NCI-H2029 treated with DMSO at 0.1 percent for 48 hours (cell line): Measurements from ENCODE around the gene MPPED2.

Experiments
- DNase-seq: peaks from one replicate; lab custom pipeline; 2025; lab: John Stamatoyannopoulos, UW

MPPED2 gene

DNA sequence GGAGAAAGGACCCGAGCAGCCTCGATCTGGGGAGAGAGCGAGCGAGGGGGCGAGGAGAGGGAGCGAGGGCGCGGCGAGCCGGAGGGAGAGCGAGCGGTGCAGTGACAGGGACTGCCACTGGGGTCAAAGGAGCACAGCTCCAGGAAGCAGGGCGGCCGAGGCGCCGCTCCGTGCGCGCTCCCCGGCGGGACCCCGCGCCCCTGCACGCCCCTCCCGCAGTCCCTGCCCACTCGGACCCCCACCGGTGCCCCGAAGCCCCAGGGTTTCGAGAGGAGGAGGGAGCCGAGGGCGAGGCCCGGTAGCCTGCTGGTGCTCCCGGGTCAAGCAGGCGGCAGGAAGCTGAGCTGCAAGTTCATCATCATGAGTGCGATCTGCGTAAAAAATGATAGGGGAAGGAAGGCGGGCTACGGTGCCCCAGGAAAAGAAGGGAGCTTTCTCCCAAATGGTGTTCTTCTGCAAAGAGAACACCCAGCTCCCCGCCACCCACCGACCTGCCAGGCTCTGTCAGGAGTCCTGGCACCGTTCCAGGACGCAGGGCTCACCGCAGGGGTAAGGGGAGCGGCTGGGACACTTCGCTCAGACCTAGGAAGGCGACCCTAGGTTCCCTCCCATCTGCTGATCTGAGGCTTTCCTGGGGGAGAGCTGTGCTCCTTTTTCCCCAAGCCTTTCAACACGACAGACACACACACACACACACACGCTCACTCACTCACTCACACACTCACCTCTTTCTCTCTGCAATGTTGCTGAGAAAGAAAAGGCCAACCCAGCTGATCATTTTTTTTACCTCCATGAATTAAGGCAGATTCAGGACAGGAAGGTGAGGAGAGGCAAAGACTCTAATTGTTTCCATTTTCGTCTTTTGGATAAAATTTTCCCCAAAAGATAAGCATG, at the start of gene MPPED2:
MPPED2 (minus strand) TSS at position 103 of the 894 bp plus-strand sequence. CDS start 5,980 bp downstream, outside the sequence.
- DNase-seq, result no peak

GRCh38 chr11:30635401-30635989, 49.3 kb upstream of the MPPED2 start:
- no peak for DNase-seq

DNA sequence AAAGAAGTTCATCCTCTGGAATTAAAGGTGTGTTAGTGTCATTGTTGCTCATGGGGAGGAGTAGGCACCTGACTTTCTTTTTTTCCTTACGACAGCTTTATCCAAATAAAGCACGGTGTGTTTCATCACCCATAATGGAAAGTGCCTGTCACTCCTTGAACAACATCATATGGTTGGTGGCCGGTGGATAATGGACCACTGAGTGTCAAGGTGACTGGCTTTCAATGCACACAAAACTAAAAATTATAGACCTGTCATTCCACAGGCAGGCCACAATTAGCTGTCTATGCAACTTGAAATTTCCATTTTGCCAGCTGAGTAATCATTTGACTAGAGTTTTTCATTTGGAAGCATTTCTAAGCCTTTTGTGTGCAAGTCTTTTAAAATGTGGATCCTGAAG, 45.0 kb upstream of the MPPED2 start:
- no peak for DNase-seq

- no peak for DNase-seq
Measured at GRCh38 chr11:30619767-30620166, 33.6 kb upstream of the MPPED2 start.

DNA sequence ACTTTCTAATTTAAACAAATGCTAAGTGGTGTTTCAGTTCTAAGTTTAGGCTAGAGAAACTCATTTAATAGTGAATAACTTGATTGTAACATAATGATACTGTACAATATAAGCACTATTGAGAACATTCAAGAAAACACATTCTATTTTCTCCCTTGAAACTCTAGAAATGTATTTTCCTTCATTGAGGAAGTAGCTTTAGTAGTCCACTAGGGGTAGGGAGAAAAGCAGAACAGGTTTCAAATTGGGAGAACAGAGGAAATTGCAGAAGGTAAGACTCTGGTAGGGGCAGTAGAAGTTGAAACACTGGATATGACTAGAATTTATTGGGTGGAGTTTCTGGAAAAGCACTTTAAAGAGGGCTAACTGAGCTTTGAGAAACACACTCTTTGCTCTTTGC, 31.6 kb upstream of the MPPED2 start:
- DNase-seq, result no peak

DNA sequence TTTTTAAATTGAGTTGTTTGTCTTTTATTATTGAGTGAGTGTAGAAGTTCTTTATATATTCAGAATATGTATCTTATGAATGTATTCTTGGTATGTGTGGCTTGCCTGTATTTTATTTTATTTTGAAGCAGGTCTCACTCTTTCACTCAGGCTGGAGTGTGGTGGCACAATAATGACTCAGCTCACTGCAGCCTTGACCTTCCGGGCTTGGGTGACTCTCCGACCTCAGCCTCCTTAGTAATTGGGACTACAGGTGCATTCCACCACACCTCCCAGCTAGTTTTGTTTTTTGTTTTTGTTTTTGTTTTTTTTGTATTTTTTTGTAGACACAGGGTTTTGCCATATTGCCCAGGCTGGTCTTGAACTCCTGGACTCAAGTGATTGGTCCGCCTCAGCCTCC, 24.5 kb upstream of the MPPED2 start:
- no peak for DNase-seq

- no peak for DNase-seq
Measured at GRCh38 chr11:30608534-30608933, 22.4 kb upstream of the MPPED2 start.

DNA sequence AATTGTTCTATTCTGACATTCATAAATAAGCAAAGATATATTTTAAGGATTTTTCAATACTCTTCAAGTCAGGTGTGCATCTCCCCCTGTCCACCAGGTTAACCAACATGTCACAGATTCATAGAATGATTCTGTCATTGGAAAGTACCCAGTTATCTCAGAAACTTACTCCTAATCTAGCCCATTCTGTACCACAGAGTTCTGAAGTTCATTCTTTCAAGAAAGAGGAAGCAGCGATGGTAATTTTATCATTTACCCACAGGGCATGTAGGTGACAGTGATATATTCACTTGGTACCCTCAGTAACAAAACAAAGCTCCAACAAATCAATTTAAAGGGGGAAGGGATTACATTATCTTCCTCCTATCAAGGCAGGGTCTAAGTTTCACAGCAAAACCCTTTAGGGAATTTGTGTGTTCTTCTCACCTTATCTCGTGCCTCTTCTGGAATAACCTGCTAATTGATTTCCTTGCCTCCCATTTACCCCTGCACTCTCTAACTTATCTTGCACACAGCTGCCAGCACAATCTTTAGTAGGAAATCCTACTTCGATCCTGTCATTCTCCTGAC, 19.0 kb upstream of the MPPED2 start:
- DNase-seq, result no peak

GRCh38 chr11:30603357-30603756, 17.2 kb upstream of the MPPED2 start:
- DNase-seq, result no peak

- DNase-seq, result no peak
Measured at GRCh38 chr11:30596832-30597231, 10.7 kb upstream of the MPPED2 start.

GRCh38 chr11:30595934-30596333, 9.8 kb upstream of the MPPED2 start:
- DNase-seq, result no peak

DNA sequence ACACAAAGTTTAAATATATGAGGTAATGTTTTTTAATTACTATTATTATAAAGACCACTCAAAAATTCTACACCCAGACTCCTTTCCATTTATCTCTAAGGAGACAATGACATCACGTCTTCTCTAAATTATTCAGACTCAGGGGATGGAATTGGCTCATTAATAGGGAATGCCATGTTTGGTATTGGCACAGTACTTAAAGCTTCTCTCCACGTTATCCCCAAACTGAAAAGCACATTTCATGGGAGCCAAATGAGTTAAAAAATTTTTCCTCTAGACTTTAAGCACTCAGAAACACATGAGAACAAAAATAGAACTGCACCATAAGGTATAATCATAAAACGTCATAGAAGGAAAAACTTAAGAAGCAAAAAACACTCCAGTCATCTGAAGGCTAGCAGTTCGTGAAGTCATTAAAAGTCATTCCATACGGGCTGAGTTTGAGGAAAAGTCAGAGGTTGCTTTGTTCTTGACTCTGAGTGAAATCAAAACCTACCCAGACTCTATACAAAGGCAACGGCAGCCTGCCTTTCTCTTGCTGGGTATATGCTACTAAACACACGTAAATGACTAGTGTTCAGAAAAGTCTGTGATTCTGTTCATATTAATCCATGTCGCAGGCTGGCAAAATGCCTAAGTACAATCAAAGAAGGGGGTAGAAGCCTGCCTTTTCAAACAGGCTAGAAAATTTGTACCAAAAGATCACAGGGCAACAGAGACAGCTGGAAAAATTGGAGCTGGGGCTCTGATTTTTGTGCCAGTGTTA, 8.7 kb upstream of the MPPED2 start:
- DNase-seq, result no peak

DNA sequence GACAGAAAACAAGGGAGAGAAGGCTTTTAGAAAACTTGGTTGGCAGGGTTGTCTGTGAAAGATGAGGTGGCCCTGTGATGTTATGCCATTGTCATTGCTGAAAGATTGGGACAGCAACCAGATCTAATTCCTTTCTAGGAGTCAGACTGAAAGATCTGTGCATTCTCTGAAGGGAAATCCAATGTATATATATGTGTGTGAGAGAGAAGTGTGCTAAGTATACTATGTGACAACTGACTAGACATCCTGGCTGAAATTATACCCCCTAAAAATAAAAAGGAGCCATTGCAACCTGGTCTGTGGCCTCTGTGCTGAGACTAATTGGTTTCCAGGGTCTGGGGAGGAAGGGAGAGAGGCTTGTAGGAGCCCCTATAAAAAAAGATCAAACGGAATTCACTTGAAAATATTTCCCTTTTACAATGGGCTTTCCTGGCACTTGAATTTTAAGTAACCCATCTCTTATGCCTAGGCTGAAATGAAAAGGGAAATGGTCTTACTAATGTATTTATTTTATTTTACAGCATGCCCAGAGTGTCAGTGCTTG, 1.2 kb upstream of the MPPED2 start:
- DNase-seq, result no peak

DNA sequence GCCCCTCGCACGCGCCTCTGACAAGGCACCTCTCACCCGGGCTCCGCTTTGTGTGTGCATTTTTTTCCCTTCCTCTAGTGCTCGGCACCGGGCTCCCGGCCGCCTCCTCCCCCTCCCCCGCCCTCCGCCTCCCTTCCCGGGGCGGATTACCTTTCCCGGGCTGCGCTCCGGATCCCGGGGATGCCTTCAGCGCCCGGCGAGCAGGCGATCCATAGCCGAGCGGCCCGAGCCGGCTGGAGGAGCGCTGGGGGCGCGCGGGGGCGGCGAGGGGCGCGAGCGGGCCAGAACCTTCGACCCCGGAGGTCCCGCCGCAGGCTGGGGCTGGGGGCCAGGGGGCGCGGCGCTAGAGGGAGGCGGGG, 282 bp downstream of the MPPED2 start:
- no peak for DNase-seq

- DNase-seq, result no peak
Measured at GRCh38 chr11:30585125-30585891, 845 bp downstream of the MPPED2 start.

- no peak for DNase-seq
Measured at GRCh38 chr11:30583476-30584280, 2.5 kb downstream of the MPPED2 start.

DNA sequence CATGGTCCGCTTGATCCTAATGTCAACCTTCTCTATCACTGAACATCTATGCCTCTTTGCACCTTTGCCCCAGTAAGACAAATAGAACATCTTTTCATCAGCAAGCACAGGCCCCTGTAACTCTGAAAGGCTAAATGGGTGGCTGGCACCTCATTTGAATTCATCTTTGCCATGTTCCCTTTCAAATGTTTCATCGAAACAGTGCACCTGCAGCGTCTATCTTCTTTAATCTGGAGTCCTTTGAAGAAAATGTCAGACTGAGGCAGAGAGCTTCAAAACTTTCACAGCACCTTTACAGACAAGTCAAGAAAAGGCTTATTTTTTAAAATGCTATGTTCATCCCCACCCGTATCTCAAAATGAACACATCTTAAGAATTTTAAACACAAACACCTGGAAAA, 3.4 kb downstream of the MPPED2 start:
- DNase-seq, result no peak

GRCh38 chr11:30581675-30582074, 4.5 kb downstream of the MPPED2 start:
- no peak for DNase-seq

GRCh38 chr11:30580573-30580972, 5.6 kb downstream of the MPPED2 start:
- no peak for DNase-seq

GRCh38 chr11:30579415-30580175, 6.6 kb downstream of the MPPED2 start:
- DNase-seq, result no peak
